Activated T-cell treated with anti-CD3 and anti-CD28 coated beads, Interleukin-2, amount 50 U/mL, for 48 hours (primary cell): ENCODE data around the gene IL22RA2.
A peak's percentile ranks its signal among the peaks of the same experiment; 100 is the strongest.

Experiments used
- DNase-seq, 2 experiments: peaks; one replicate each; pipeline ENCODE4 v3.0.0-alpha.2; 2020

The IL22RA2 gene

GRCh38 chr6:137193256-137194070 lies 20.0 kb upstream of the IL22RA2 start:
- no peak for DNase-seq

GRCh38 chr6:137192821-137193220 lies 19.4 kb upstream of the IL22RA2 start:
- no peak for DNase-seq

- no peak for DNase-seq
Measured at GRCh38 chr6:137191670-137192069, 18.2 kb upstream of the IL22RA2 start.

GRCh38 chr6:137191236-137191635 lies 17.8 kb upstream of the IL22RA2 start:
- no peak for DNase-seq

- DNase-seq, result no peak
Measured at GRCh38 chr6:137190583-137191094, 17.2 kb upstream of the IL22RA2 start.

- no peak for DNase-seq
Measured at GRCh38 chr6:137188855-137189254, 15.4 kb upstream of the IL22RA2 start.

GRCh38 chr6:137185290-137185689 lies 11.8 kb upstream of the IL22RA2 start:
- DNase-seq, result no peak

GRCh38 chr6:137182654-137183073 lies 9.2 kb upstream of the IL22RA2 start:
- DNase-seq, result no peak

- no peak for DNase-seq
Measured at GRCh38 chr6:137181891-137182653, 8.6 kb upstream of the IL22RA2 start.

GRCh38 chr6:137177611-137178010 lies 4.2 kb upstream of the IL22RA2 start:
- no peak for DNase-seq

GRCh38 chr6:137176729-137177128 lies 3.3 kb upstream of the IL22RA2 start:
- no peak for DNase-seq

- no peak for DNase-seq
Measured at GRCh38 chr6:137175868-137176245, 2.4 kb upstream of the IL22RA2 start.

- DNase-seq, result no peak
Measured at GRCh38 chr6:137175157-137175867, 1.9 kb upstream of the IL22RA2 start.

GRCh38 chr6:137172734-137173431 lies 561 bp downstream of the IL22RA2 start:
- DNase-seq, result no peak

GRCh38 chr6:137171824-137172733 lies 1.4 kb downstream of the IL22RA2 start:
- no peak for DNase-seq

GRCh38 chr6:137171053-137171374 lies 2.4 kb downstream of the IL22RA2 start:
- no peak for DNase-seq

- DNase-seq, result no peak
Measured at GRCh38 chr6:137170266-137171052, 3.0 kb downstream of the IL22RA2 start.

- peak; percentile 35 to 41 for DNase-seq
Measured at GRCh38 chr6:137167702-137168377, 5.6 kb downstream of the IL22RA2 start.

GRCh38 chr6:137166247-137167098 lies 7.0 kb downstream of the IL22RA2 start:
- no peak for DNase-seq
